GM23248 (cell line): ENCODE measurements around the gene EBP.

Experiments
- EZH2 ChIP-seq: fragments of 200-600 bp; sonication (generic); IDR thresholded peaks from 2 replicates; pipeline ENCODE4 v1.6.1; 2018; ENCODE audit warnings: antibody characterized with exemption, mild to moderate bottlenecking; ENCODE audit not compliant: insufficient read depth, poor library complexity, severe bottlenecking
- EZH2phosphoT487 ChIP-seq: fragments of 200-600 bp; sonication (generic); IDR thresholded peaks from 2 replicates; pipeline ENCODE4 v1.6.1; 2018; ENCODE audit warnings: antibody characterized with exemption, moderate library complexity, mild to moderate bottlenecking, low read depth; ENCODE audit not compliant: insufficient read depth

DNA sequence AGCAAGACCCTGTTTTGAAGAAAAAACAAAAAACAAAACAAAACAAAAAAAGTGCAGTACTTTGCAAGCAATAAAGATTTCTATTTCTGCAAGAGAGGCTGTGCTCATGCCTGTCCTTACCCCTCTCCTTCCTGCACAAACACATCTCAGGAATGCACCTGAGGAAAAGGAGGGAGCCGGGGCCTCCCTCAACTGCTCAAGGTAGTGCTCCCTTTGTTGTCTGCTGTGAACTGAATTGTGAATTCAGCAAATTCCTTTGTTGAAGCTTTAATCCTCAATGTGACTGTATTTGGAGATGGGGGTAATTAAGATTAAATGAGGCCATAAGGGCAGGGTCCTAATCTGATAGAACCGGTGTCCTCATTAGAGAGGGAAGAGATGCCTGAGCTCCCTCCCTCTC lies 31.7 kb upstream of the EBP start:
- TF ChIP-seq EZH2 (no peak), EZH2phosphoT487 (no peak)
